H9 (cell line): Measurements from ENCODE around the gene ITGB6. TPM values are rescaled to one million over a fixed set of nuclear protein-coding genes. Genes with fewer than 3 reads are reported as not detected.

ENCODE experiments used
- DNase-seq: peaks from one replicate; pipeline ENCODE4 v3.0.0-alpha.2; 2017
- H2AFZ ChIP-seq: one replicate; pipeline ENCODE4 v1.6.1; 2013; ENCODE audit warnings: mild to moderate bottlenecking, low read length, control low read depth, moderate library complexity
- H2AK5ac ChIP-seq: 2 replicates; pipeline ENCODE4 v1.6.1; 2013; ENCODE audit warnings: low read length, control low read depth, mixed read lengths; ENCODE audit not compliant: insufficient read length
- H2BK120ac ChIP-seq: one replicate; pipeline ENCODE4 v1.6.1; 2013; ENCODE audit warnings: low read depth, mild to moderate bottlenecking, low read length, control low read depth, inconsistent platforms; ENCODE audit not compliant: poor library complexity, severe bottlenecking
- H2BK12ac ChIP-seq: 2 replicates; pipeline ENCODE4 v1.6.1; 2013; ENCODE audit warnings: low read length, control low read depth, mixed read lengths, low read depth; ENCODE audit not compliant: insufficient read length
- H2BK15ac ChIP-seq: 2 replicates; pipeline ENCODE4 v1.6.1; 2013; ENCODE audit warnings: low read depth, low read length, control low read depth
- H2BK20ac ChIP-seq: one replicate; pipeline ENCODE4 v1.6.1; 2013; ENCODE audit warnings: low read depth, mild to moderate bottlenecking, low read length, control low read depth, inconsistent platforms; ENCODE audit not compliant: poor library complexity, severe bottlenecking
- H2BK5ac ChIP-seq: 2 replicates; pipeline ENCODE4 v1.6.1; 2013; ENCODE audit warnings: low read length, control low read depth, mixed read lengths; ENCODE audit not compliant: insufficient read length
- H3K14ac ChIP-seq: 2 replicates; pipeline ENCODE4 v1.6.1; 2013; ENCODE audit warnings: low read length, control low read depth; ENCODE audit not compliant: insufficient read depth
- H3K18ac ChIP-seq: 2 replicates; pipeline ENCODE4 v1.6.1; 2013; ENCODE audit warnings: low read depth, mild to moderate bottlenecking, mixed read lengths, low read length, control low read depth; ENCODE audit not compliant: insufficient read length
- H3K23ac ChIP-seq: 2 replicates; pipeline ENCODE4 v1.6.1; 2013; ENCODE audit warnings: low read length, control low read depth, mixed read lengths, low read depth; ENCODE audit not compliant: insufficient read length
- H3K23me2 ChIP-seq: 2 replicates; pipeline ENCODE4 v1.6.1; 2013; ENCODE audit warnings: low read depth, mild to moderate bottlenecking, mixed read lengths, low read length, control low read depth; ENCODE audit not compliant: insufficient read length, poor library complexity, severe bottlenecking
- H3K27ac ChIP-seq: 2 replicates; pipeline ENCODE4 v1.5.1; 2013; ENCODE audit warnings: low read length, control low read depth, mixed read lengths, low read depth; ENCODE audit not compliant: insufficient read length
- H3K27me3 ChIP-seq: 2 replicates; pipeline ENCODE4 v1.6.1; 2013; ENCODE audit warnings: low read length, control low read depth, inconsistent platforms; ENCODE audit not compliant: insufficient read depth
- H3K4ac ChIP-seq: 2 replicates; pipeline ENCODE4 v1.6.1; 2013; ENCODE audit warnings: low read depth, mild to moderate bottlenecking, control low read depth, inconsistent platforms, low read length, moderate library complexity
- H3K4me1 ChIP-seq: 2 replicates; pipeline ENCODE4 v1.6.1; 2013; ENCODE audit warnings: low read length, control low read depth, inconsistent platforms; ENCODE audit not compliant: insufficient read depth
- H3K4me2 ChIP-seq: 2 replicates; pipeline ENCODE4 v1.6.1; 2013; ENCODE audit warnings: low read length, control low read depth, mixed read lengths; ENCODE audit not compliant: insufficient read length, insufficient read depth
- H3K56ac ChIP-seq: 2 replicates; pipeline ENCODE4 v1.6.1; 2013; ENCODE audit warnings: low read depth, mild to moderate bottlenecking, mixed read lengths, low read length, control low read depth; ENCODE audit not compliant: insufficient read length
- H3K79me1 ChIP-seq: 2 replicates; pipeline ENCODE4 v1.6.1; 2013; ENCODE audit warnings: low read depth, mild to moderate bottlenecking, moderate library complexity, low read length, control low read depth, inconsistent platforms; ENCODE audit not compliant: insufficient read depth, poor library complexity, severe bottlenecking
- H3K79me2 ChIP-seq: 2 replicates; pipeline ENCODE4 v1.6.1; 2013; ENCODE audit warnings: low read length, control low read depth, inconsistent platforms; ENCODE audit not compliant: insufficient read depth
- H3K9ac ChIP-seq: 2 replicates; pipeline ENCODE4 v1.6.1; 2013; ENCODE audit warnings: low read length, control low read depth, mixed read lengths; ENCODE audit not compliant: insufficient read length; ENCODE audit errors: extremely low read depth
- H3K9me3 ChIP-seq: one replicate; pipeline ENCODE4 v1.6.1; 2013; ENCODE audit warnings: low read depth, low read length, inconsistent platforms; ENCODE audit not compliant: control insufficient read depth
- H3T11ph ChIP-seq: one replicate; pipeline ENCODE4 v1.6.1; 2013; ENCODE audit warnings: mild to moderate bottlenecking, low read length, control low read depth, inconsistent platforms
- H4K20me1 ChIP-seq: one replicate; pipeline ENCODE4 v1.6.1; 2013; ENCODE audit not compliant: control insufficient read depth, insufficient read length, insufficient read depth
- H4K5ac ChIP-seq: 2 replicates; pipeline ENCODE4 v1.6.1; 2013; ENCODE audit warnings: low read depth, mild to moderate bottlenecking, mixed read lengths, low read length, control low read depth; ENCODE audit not compliant: insufficient read length
- H4K8ac ChIP-seq: replicated peaks from 2 replicates; pipeline ENCODE4 v1.6.1; 2013; ENCODE audit warnings: low read length, control low read depth, mixed read lengths, low read depth; ENCODE audit not compliant: insufficient read length
- H4K91ac ChIP-seq: 2 replicates; pipeline ENCODE4 v1.6.1; 2013; ENCODE audit warnings: low read depth, mild to moderate bottlenecking, moderate library complexity, mixed read lengths, low read length, control low read depth; ENCODE audit not compliant: insufficient read length
- H3K27ac Mint-ChIP-seq, 3 experiments: 2 replicates in 2 of 3; 3 replicates in 1 of 3; pipeline ENCODE4 v1.8.0; 2020 to 2021; ENCODE audit warnings: mixed read lengths in 3 of 3, mild to moderate bottlenecking in 1 of 3, moderate library complexity in 1 of 3
- H3K27me3 Mint-ChIP-seq: 2 replicates; pipeline ENCODE4 v1.8.0; 2021; ENCODE audit warnings: low read depth, mild to moderate bottlenecking, moderate library complexity, mixed read lengths
- H3K36me3 Mint-ChIP-seq, 3 experiments: 2 replicates in 2 of 3; 3 replicates in 1 of 3; pipeline ENCODE4 v1.8.0; 2020 to 2021; ENCODE audit warnings: low read depth in 3 of 3, mixed read lengths in 3 of 3; ENCODE audit not compliant: insufficient read depth in 1 of 3
- H3K4me1 Mint-ChIP-seq, 2 experiments: 2 replicates each; pipeline ENCODE4 v1.8.0; 2020; ENCODE audit warnings: mixed read lengths in 2 of 2
- H3K4me3 Mint-ChIP-seq, 2 experiments: 2 replicates in 1 of 2; 3 replicates in 1 of 2; pipeline ENCODE4 v1.8.0; 2020 to 2021; ENCODE audit warnings: mild to moderate bottlenecking in 2 of 2, mixed read lengths in 2 of 2, moderate library complexity in 1 of 2
- H3K9me3 Mint-ChIP-seq, 2 experiments: 2 replicates in 1 of 2; 3 replicates in 1 of 2; pipeline ENCODE4 v1.8.0; 2020; ENCODE audit warnings: mild to moderate bottlenecking in 2 of 2, mixed read lengths in 2 of 2, moderate library complexity in 1 of 2
- WGBS: extraction: QIAGEN DNeasy Blood & Tissue Kit; methylation state at CpG from one replicate; pipeline ENCODE4 v1.1.7; 2013; ENCODE audit warnings: missing lambda C conversion rate, low lambda C conversion rate, mixed read lengths; ENCODE audit not compliant: insufficient read length; ENCODE audit errors: extremely low coverage; 5-methylcytosine and 5-hydroxymethylcytosine counted together
- total RNA-seq: library from RNA; stranded (reverse); gene quantifications from 2 replicates; pipeline ENCODE4 v1.2.1, GENCODE V29; 2021
- TF ChIP-seq, protein P1 (sequence below): fragments of 200-600 bp; sonication (generic); conservative IDR thresholded peaks from 3 replicates; pipeline ENCODE4 v1.8.0; 2021; ENCODE audit warnings: antibody characterized with exemption, mild to moderate bottlenecking

The ITGB6 gene
- total RNA-seq, 1 experiment from 2014 or later: not detected

DNA sequence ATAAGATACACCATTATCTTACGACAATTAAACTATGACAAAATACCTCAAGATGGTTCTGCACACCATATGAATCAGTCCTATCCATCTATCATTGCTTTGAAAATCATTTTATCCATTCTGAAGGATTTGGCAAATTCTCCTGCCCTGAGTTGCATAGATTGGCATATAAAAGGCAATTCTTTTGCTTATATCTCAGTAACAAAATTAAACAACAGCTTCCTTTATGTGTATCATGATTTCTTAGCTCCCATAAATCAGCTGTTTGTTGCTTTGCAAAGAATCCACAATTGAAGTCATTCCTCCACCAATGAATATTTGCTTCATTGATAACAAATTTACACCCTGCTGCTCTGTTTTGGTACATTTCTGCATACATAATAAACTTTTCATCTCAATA lies 61.7 kb downstream of the ITGB6 start:
- Histone ChIP-seq H3K4ac (no peak overlapping the region), H3K23me2 (no peaks in the 10 kb centered on the region), H3K14ac (no peak overlapping the region), H3K79me2 (no peaks in the 10 kb centered on the region), H3K4me2 (no peak overlapping the region), H3K9ac (no peak overlapping the region), H3K27ac (no peak overlapping the region), H3K27me3 (no peaks in the 10 kb centered on the region), H2BK15ac (no peak overlapping the region), H2AFZ (no peak overlapping the region), H3K23ac (no peak overlapping the region), H3K79me1 (no peaks in the 10 kb centered on the region), H4K8ac (no peak overlapping the region), H4K91ac (no peak overlapping the region), H3K4me1 (no peaks in the 10 kb centered on the region), H3K18ac (no peak overlapping the region), H2BK120ac (no peak overlapping the region), H3K56ac (no peak overlapping the region), H3K9me3 (no peaks in the 10 kb centered on the region), H2BK12ac (no peak overlapping the region), H2BK5ac (no peak overlapping the region), H2BK20ac (no peak overlapping the region), H2AK5ac (no peak overlapping the region), H3T11ph (no peak overlapping the region), H4K20me1 (no peaks in the 10 kb centered on the region), H4K5ac (no peak overlapping the region)
- TF ChIP-seq, protein P1, sequence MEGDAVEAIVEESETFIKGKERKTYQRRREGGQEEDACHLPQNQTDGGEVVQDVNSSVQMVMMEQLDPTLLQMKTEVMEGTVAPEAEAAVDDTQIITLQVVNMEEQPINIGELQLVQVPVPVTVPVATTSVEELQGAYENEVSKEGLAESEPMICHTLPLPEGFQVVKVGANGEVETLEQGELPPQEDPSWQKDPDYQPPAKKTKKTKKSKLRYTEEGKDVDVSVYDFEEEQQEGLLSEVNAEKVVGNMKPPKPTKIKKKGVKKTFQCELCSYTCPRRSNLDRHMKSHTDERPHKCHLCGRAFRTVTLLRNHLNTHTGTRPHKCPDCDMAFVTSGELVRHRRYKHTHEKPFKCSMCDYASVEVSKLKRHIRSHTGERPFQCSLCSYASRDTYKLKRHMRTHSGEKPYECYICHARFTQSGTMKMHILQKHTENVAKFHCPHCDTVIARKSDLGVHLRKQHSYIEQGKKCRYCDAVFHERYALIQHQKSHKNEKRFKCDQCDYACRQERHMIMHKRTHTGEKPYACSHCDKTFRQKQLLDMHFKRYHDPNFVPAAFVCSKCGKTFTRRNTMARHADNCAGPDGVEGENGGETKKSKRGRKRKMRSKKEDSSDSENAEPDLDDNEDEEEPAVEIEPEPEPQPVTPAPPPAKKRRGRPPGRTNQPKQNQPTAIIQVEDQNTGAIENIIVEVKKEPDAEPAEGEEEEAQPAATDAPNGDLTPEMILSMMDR: no peak
- Mint-ChIP-seq H3K36me3 (no peaks in the 10 kb centered on the region), H3K4me3 (no peak overlapping the region), H3K9me3 (no peaks in the 10 kb centered on the region), H3K27me3 (no peaks in the 10 kb centered on the region), H3K27ac (no peak overlapping the region), H3K4me1 (no peaks in the 10 kb centered on the region)
- DNase-seq: no peak
- WGBS: no CpG with 5 or more reads among the region's 1 CpG
